ENCODE measurements around the gene E2F3. TPM values are rescaled to one million over a fixed set of nuclear protein-coding genes. Genes with fewer than 3 reads are reported as not detected.

The E2F3 gene
- total RNA-seq, 2 donors from 2014 or later, result 6.5 to 12.4 TPM

DNA sequence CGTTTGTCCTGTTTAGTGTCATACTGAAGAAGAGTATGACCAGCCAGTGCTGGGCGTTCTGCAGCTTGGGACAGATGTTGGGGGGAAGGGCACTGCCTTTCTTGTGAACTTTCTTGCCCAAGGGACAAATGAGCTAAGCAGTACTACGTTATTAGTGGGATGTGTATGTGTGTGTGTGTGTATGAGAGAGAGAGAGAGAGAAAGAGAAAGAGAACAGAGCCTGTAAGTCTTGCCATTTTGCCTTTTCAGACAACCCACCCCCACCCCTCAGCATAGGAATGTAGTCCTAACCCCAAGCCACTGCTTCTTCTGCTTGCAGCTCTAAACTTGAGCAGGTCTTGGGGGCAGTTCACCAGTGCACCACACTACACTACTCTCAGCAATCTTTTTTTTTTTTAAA is 45.5 kb downstream of the E2F3 start:
- DNase-seq (ENCODE audit: low spot score) (no peak), ATAC-seq (ENCODE audit: insufficient number of reproducible peaks, low FRiP score, low read depth) (no peak)
- H3K4me1 ChIP-seq (ENCODE audit: control insufficient read depth in 1 of 2, low read depth in 2 of 2), result peaks cover 0 to 8% of the 10 kb centered on the region in 2 donors
- no peaks in the 10 kb centered on the region for H3K27me3 ChIP-seq (replicated peaks; ENCODE audit: insufficient read depth)
- H3K27ac ChIP-seq, result no peak overlapping the region
- no peaks in the 10 kb centered on the region for H3K36me3 ChIP-seq
- TF ChIP-seq, protein P1, sequence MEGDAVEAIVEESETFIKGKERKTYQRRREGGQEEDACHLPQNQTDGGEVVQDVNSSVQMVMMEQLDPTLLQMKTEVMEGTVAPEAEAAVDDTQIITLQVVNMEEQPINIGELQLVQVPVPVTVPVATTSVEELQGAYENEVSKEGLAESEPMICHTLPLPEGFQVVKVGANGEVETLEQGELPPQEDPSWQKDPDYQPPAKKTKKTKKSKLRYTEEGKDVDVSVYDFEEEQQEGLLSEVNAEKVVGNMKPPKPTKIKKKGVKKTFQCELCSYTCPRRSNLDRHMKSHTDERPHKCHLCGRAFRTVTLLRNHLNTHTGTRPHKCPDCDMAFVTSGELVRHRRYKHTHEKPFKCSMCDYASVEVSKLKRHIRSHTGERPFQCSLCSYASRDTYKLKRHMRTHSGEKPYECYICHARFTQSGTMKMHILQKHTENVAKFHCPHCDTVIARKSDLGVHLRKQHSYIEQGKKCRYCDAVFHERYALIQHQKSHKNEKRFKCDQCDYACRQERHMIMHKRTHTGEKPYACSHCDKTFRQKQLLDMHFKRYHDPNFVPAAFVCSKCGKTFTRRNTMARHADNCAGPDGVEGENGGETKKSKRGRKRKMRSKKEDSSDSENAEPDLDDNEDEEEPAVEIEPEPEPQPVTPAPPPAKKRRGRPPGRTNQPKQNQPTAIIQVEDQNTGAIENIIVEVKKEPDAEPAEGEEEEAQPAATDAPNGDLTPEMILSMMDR (IDR thresholded peaks at IDR 0.05), result no peak
- H3K4me3 ChIP-seq, result no peak overlapping the region
- H3K9me3 ChIP-seq, result no peaks in the 10 kb centered on the region

- Histone ChIP-seq H3K27ac (no peak overlapping the region), H3K4me3 (no peak overlapping the region), H3K9me3 (no peaks in the 10 kb centered on the region), H3K36me3 (no peaks in the 10 kb centered on the region), H3K4me1 (ENCODE audit: control insufficient read depth in 1 of 2, low read depth in 2 of 2) (peaks cover 0 to 8% of the 10 kb centered on the region in 2 donors), H3K27me3 (replicated peaks; ENCODE audit: insufficient read depth) (no peaks in the 10 kb centered on the region)
- TF ChIP-seq, protein P1 (IDR thresholded peaks at IDR 0.05), result no peak
- ATAC-seq (ENCODE audit: insufficient number of reproducible peaks, low FRiP score, low read depth) (no peak), DNase-seq (ENCODE audit: low spot score) (no peak)
Observed at GRCh38 chr6:20447581-20448132, 46.0 kb downstream of the E2F3 start.

DNA sequence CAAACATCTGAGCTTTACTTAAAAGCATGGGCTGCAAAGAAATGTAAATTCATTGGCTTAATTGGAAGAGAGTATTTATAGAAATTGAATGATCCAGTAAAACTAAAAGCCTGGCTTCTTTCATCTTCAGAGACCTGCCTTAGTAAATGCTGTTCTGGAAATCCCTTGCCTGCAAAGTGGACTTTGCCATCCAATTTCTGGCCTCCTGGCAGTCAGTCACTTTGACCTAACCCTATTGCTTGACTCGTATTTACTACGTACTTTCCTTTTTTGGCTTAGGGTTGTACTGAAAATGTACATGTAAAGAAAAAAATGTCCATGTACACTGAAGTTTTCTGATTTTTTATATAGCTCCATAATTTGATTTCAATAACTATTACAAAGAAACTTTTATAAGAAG is 47.1 kb downstream of the E2F3 start:
- H3K36me3 ChIP-seq, result no peaks in the 10 kb centered on the region

GRCh38 chr6:20454204-20454824 is 52.6 kb downstream of the E2F3 start:
- ATAC-seq (ENCODE audit: insufficient number of reproducible peaks, low FRiP score, low read depth) (no peak), DNase-seq (ENCODE audit: low spot score) (no peak)
- Histone ChIP-seq H3K36me3 (no peaks in the 10 kb centered on the region), H3K27me3 (replicated peaks; ENCODE audit: insufficient read depth) (no peaks in the 10 kb centered on the region), H3K27ac (no peak overlapping the region), H3K9me3 (no peaks in the 10 kb centered on the region), H3K4me1 (ENCODE audit: control insufficient read depth in 1 of 2, low read depth in 2 of 2) (peaks cover 22 to 42% of the 10 kb centered on the region in 2 donors), H3K4me3 (no peak overlapping the region)
- TF ChIP-seq, protein P1 (IDR thresholded peaks at IDR 0.05), result no peak

More for the DNA sequence above, 47.1 kb downstream of the E2F3 start:
- ATAC-seq (ENCODE audit: insufficient number of reproducible peaks, low FRiP score, low read depth), result no peak
- no peak overlapping the region for H3K27ac ChIP-seq
- TF ChIP-seq, protein P1 (IDR thresholded peaks at IDR 0.05), result no peak
- H3K27me3 ChIP-seq (replicated peaks; ENCODE audit: insufficient read depth), result no peaks in the 10 kb centered on the region
- DNase-seq (ENCODE audit: low spot score), result no peak
- no peak overlapping the region for H3K4me3 ChIP-seq
- H3K4me1 ChIP-seq (ENCODE audit: control insufficient read depth in 1 of 2, low read depth in 2 of 2), result peaks cover 2 to 8% of the 10 kb centered on the region in 2 donors
- H3K9me3 ChIP-seq, result no peaks in the 10 kb centered on the region

- Histone ChIP-seq H3K4me3 (no peak overlapping the region), H3K9me3 (no peaks in the 10 kb centered on the region), H3K36me3 (no peaks in the 10 kb centered on the region), H3K27me3 (replicated peaks; ENCODE audit: insufficient read depth) (no peaks in the 10 kb centered on the region), H3K4me1 (ENCODE audit: control insufficient read depth in 1 of 2, low read depth in 2 of 2) (peaks cover 22 to 42% of the 10 kb centered on the region in 2 donors), H3K27ac (peak overlapping the region in 1 of 2 donors; percentile 10)
- ATAC-seq (ENCODE audit: insufficient number of reproducible peaks, low FRiP score, low read depth), result peak; percentile 33
- TF ChIP-seq, protein P1 (IDR thresholded peaks at IDR 0.05), result no peak
- no peak for DNase-seq (ENCODE audit: low spot score)
Observed at GRCh38 chr6:20455251-20455940, 53.7 kb downstream of the E2F3 start.
